Measurements from ENCODE around the gene VRK1.

VRK1 gene

DNA sequence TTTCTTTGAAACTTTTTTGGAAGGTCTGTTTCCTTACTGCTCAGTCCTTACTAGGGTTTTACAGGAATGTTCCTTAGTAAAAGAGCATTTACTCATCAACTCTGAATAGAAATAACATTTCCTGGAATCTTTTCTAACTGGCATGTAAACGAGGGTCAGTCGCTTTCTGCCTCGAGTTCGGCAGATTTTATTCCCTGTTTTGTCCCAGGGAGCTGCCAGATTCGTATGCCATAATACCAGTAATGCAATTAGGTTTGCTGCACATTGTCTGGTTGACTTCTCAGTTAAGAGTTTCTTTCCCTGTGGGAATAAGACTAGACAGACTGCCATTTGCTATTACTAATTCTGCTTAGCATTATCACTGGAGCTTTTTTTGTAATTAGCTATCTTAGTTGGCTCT is 91.9 kb downstream of the VRK1 start:
- DNase-seq: no peak

- DNase-seq: peak; percentile 2
Observed at GRCh38 chr14:96893966-96894622, 96.9 kb downstream of the VRK1 start.

GRCh38 chr14:96894966-96895365 is 97.8 kb downstream of the VRK1 start:
- DNase-seq: no peak

GRCh38 chr14:96895658-96896271 is 98.6 kb downstream of the VRK1 start:
- no peak for DNase-seq

DNA sequence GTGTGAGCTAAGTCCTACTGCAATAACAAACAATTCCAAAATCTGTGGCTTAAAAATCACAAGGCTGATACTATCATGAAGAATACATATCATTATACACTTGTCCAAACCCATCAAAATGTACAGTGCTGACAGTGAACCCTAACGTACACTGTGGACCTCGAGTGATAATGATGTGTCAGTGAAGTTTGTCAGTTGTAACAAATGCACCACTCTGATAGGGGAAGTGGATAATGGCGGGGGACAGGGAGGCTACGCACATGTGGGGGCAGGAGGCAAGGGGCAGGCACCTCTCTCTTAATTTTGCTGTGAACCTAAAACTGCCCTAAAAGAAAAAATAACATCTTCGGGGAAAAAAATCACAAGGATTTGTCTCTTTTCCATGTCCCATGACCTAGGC is 100.0 kb downstream of the VRK1 start:
- no peak for DNase-seq

DNA sequence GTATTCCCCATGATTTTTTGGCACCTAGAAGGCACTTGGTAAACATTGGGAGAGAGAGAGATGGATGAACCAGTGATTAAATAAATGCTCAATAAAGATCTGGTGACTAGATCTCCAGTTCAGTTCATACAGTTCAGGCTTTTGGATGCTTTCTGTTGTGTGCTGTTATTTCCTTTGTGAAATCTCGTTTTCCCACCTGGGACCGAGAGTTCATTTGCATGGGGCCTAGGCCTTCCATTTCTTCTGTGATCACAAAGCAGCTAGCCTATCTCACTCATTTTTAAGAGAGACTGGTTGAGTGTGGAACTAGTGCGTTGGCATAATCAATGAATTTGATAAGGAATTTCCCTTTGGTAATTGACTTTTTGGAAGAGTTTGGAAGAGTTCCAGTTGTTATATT is 104.0 kb downstream of the VRK1 start:
- DNase-seq: no peak

GRCh38 chr14:96902004-96902403 is 104.8 kb downstream of the VRK1 start:
- no peak for DNase-seq

DNA sequence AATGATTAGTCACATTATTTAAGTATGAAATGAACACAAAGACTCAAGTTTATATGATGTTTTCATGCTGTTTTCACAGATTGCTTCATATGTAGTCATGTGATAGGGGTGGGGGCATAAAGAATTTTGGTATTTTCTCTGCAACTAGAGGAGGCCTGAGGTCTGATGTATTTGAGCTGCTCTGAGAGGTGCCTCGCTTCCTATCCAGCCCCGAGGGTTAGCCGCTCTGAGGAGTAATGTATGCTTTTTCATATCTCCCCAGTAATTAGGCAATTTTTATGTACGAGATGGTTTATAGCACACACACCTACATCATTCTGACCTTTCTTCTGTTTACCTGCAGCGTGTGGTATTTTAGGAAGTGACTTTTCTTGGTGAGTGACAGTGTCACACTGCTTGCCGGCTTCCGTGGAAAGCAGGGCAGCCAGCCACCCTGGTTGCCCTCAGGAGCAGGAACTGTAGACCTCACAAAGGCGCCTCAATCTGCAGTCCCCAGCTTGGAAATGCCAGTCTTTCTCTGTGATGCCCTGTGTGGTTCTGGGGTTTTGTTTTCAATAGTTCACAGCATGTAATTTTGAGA is 106.4 kb downstream of the VRK1 start:
- no peak for DNase-seq

- no peak for DNase-seq
Observed at GRCh38 chr14:96904201-96904600, 107.0 kb downstream of the VRK1 start.

DNA sequence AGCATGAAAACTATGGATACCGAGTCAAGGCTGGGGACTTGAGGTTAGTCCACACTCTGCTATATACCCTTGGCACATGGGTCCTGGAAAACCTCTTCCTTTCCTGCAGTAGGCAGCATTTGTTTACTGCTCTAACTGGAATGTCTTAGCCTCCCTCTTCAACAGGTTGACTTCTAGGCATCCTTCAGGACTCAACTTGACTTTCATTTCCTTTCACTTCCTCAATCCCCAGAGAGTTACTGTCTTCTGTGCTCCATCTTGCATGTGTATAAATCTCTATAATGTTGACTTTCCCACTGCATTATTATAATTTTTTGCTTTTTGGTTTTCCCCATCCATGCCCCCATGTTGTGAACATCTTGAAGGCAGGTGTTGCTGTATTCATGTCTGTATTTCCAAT is 107.9 kb downstream of the VRK1 start:
- DNase-seq: no peak

DNA sequence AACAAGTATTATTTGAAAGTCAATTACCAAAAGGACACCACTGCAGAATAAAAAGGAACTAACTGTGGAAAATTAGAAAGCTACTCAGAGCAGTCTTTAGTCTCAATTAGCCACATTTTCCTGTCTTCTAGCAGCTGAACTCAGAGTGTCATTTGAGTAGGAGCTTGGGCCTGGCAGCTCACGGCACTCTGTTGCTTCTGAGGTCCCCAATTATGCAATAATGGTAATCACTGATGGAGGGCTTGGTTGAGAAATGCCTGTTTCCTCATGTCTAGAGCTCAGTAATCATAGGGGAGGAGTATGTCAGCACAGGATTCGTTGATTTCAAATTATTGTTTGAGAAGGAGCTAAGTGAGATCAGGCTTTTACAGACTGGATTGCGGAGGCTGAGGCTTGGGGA is 108.6 kb downstream of the VRK1 start:
- no peak for DNase-seq

GRCh38 chr14:96906434-96906833 is 109.3 kb downstream of the VRK1 start:
- no peak for DNase-seq

DNA sequence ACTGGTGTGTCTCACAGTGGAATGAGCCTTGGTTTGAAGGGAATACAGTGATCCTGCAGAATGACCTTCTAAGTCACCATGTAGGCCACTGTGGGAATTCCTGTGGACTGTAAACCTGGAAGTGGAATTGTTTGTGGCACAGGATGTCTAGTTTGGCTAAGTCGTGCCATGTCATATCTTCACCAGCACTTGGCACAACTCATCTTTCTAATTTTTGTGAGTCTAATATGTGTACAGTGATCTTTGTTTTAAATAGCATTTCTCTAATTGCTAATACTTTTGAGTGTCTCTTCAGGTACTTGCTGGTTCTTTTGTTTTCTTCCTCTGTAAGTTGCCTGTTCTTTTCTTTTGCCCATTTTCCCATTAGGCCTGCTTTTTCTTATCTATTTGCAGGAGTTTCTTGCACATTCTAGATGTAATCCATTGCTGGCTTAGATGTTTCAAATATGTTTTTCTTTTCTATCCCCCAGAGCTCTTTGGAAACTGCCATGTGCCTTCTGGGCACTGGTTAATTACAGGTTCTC is 112.7 kb downstream of the VRK1 start:
- DNase-seq: no peak

DNA sequence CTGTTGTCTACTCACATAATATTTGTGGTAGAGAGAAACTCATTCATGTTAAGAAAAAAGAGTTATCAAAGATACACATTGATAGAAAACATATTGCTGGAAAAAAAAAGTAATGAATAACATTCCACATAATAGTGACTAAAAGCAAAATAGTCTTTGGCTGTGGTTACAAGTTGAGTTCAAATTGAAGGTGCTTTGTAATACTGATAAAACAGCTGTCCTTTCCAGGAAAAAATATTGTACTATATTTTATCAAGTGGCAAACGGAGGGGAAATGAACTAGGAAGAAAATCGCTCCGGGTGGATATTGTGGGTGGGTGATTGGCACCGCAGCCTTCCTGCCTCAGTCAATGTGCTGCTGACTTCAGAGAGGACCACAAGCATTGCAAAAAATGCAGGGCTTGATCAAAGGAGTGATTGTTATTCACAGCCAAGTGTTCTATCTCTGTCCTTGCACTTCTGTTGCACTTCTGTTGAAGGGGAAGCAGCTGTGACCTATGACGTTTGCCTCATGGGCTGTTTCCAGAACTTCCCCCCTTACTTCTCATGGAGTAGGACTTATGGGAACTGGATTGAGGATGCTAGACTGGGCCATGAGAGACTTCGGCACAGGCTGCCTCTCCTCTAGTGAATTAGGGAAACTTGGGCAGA is 114.4 kb downstream of the VRK1 start:
- no peak for DNase-seq

DNA sequence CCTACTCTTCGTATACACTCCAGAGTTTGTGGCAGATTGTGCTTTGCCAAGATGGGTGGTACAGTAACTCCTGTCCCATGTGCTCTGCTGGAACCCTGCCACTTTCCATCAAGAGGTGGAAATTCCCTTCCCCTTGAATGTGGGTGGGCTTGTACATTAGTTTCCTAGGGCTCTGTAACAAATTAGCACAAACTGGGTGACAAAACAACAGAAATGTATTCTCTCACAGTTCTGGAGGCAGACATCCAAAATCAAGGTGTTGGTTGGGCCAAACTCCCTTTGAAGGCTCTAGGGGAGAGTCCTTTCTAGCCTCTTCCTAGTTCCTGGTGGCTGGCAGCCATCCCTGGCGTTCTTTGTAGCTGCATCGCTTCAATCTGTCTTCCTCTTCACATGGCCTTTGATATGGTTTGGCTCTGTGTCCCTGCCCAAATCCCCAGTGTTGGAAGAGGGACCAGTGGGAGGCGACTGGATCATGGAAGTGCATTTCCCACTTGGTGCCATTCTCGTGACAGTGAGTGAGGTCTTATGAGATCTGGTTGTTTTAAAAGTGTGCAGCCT is 117.5 kb downstream of the VRK1 start:
- no peak for DNase-seq

DNA sequence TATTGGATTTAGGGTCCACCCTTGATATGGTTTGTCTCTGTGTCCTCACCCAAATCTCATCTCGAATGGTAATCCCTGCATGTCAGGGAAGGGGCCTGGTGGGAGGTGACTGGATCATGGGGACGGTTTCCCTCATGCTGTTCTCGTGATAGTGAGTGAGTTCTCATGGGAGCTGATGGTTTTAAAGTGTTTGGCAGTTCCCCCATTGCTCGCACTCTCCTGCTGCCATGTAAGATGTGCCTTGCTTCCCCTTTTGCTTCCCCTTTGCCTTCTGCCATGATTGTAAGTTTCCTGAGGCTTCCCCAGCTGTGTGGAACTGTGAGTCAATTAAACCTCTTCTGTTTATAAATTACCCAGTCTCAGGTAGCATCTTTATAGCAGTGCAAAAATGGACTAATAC is 118.3 kb downstream of the VRK1 start:
- no peak for DNase-seq

GRCh38 chr14:96916751-96917150 is 119.6 kb downstream of the VRK1 start:
- no peak for DNase-seq

DNA sequence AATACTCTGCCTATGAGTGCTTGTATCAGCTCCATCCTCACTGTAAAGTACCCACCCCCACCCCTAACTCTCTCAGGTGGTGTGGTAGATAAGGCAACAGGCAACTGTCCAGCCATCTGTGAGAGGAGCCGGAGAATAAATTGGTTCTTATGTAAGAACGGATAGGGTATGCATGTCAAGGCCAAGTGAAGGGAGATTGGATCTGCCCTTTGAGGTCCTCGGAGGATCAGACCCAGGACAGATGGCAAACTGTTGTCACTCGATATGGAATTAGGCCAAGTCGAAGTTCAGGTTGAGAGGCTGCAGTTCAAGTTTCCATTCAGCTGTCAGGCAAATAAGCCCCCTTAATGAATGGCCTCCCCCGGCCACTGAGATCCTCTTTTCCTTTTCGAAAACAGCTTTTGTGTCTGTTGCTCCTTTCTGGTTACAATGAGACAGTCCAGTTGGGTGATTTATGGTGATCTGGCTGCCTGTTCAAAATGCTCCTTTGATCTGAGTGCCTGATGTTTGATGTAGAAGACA is 120.3 kb downstream of the VRK1 start:
- DNase-seq: no peak

DNA sequence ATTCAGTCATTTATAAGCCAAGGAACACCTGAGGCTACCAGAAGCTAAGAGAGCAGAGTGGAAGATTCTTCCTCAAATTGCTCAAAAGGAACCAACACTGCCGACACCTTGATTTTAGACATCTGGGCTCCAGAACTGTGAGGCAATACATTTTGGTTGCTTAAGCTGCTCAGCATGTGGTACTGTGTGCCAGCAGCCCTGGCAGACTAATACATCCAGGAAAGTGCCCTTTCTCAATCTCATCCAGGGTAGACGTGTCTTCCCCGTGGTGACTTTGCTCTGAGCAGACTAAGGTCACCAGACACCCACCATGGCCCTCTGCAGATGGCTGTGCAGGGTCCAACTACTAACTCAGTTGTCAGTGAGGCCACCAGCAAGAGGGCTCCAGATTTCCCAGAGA is 122.8 kb downstream of the VRK1 start:
- DNase-seq: no peak

- no peak for DNase-seq
Observed at GRCh38 chr14:96920820-96921219, 123.6 kb downstream of the VRK1 start.

DNA sequence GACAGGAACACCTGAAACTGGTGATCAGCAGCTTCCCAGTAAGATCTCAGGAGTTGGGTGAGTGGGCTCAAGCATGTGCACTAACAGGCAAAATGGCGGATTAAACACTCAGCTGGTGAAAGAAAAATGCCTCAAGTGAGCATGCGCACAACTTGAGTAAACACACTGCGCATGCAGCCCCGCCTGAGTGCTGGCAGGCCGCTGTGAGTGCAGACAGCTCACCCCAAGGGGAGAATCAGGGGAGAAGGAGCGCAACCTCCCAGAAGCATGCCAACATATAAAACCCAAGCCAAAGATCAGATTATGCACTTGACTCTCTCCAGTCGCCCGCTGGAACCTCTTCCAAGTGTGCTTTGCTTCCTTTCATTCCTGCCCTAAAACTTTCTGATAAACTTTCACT is 125.8 kb downstream of the VRK1 start:
- no peak for DNase-seq

DNA sequence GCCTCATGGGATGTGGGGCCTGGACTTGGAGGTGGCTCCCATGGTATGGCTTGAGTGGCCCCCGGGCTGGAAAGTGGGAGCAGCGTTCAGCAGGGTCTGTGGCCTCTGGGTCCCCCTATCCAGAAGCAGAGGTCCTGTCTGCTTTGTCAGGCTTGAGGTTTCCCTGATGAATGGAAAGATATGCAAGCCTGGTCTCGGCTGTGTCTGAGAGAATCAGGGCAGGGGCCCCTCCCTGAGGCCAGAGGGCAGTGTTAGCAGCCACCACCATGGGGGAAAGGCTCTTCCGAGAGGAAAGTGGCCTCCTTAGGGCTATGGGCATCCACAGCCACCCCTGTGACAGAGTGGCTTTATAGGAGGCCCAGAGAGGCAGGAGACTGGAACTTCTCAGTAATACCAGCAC is 128.2 kb downstream of the VRK1 start:
- no peak for DNase-seq

GRCh38 chr14:96926001-96926400 is 128.8 kb downstream of the VRK1 start:
- DNase-seq: no peak
